ENCODE measurements around the gene TMEM121. TPM values are rescaled to one million over a fixed set of nuclear protein-coding genes. Genes with fewer than 3 reads are reported as not detected.
A peak's percentile ranks its signal among the peaks of the same experiment; 100 is the strongest.

TMEM121 gene
- 5.8 and 6.5 TPM in 2 replicates for total RNA-seq

- DNase-seq (ENCODE audit: low read depth in 2 of 2), result no peak
Measured at GRCh38 chr14:105525861-105526775, at the start of gene TMEM121. TSS of gene TMEM121 (plus strand) at chr14:105526583. CDS start at chr14:105528835, 2,252 bp downstream.

DNA sequence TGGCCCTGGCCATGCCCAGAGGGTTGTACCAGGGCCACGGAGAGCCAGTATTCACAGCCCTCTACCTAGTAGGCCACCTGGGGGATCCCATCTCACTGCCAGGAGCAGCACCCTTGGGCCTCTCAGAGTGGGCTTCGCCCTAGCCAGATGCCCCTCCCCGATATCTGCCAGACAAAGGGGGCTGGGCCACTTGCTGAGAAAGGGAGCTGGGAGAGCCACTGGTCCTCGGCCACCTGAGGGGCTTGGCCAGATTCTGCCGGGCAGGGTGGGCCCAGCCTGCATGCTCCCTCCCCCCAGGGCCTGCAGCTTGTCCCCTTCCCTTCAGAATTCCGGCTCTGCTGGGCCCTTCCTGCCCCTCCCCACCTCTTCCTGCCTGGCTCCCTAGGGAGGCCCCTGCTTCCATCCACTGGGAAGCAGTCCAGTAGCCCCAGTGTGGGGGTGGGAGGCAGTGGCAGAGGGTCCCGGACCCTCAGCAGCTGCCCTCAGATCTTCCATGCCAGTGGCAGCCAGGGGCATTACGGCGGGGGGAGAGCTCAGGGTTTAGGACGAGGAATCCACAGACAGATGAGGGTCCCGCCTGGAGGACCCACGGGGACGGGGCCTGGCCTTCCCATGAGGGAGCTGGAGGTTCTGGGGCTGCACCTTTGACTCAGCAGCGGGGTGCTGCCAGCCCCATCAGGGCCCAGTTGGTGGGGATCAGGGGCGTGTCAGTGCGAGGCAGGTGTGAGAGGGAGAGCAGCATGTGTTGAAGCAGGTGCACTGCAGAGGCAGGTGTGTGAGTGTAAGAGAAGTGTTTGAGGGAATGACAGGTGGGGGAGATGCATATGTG is 49.3 kb upstream of the TMEM121 start:
- DNase-seq (ENCODE audit: low read depth in 2 of 2), result peak; percentile 40 to 69

GRCh38 chr14:105477660-105478397 is 48.6 kb upstream of the TMEM121 start:
- peak in 1 of 2 donors; percentile 59 for DNase-seq (ENCODE audit: low read depth in 2 of 2)

DNA sequence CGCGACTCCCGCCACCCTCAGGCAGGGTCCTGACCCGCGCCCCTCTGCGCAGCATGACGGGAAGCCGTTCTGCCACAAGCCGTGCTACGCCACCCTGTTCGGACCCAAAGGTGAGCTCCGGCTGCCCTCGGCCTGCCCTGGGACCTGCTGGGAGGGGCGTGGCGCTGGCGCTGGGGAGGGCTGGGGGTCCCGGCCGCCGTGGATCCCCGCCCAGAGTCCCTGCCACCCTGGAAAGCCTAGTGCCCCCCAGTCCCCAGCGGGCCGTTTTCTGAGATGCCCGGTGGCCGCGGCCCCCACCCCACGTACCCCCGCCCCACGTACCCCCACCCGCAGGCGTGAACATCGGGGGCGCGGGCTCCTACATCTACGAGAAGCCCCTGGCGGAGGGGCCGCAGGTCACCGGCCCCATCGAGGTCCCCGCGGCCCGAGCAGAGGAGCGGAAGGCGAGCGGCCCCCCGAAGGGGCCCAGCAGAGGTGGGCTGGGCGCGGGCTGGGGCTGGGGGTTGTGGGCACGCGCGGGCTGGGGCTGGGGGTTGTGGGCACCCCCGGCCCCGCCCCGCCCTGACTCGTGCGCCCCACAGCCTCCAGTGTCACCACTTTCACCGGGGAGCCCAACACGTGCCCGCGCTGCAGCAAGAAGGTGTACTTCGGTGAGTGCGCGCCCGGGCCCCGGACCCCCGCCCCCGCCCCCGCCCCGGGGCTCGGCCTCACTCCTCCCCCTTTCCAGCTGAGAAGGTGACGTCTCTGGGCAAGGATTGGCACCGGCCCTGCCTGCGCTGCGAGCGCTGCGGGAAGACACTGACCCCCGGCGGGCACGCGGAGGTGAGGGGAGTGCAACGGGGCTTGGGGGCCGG is 47.8 kb upstream of the TMEM121 start:
- no peak for DNase-seq (ENCODE audit: low read depth in 2 of 2)

- no peak for DNase-seq (ENCODE audit: low read depth in 2 of 2)
Measured at GRCh38 chr14:105479431-105480158, 46.8 kb upstream of the TMEM121 start.

DNA sequence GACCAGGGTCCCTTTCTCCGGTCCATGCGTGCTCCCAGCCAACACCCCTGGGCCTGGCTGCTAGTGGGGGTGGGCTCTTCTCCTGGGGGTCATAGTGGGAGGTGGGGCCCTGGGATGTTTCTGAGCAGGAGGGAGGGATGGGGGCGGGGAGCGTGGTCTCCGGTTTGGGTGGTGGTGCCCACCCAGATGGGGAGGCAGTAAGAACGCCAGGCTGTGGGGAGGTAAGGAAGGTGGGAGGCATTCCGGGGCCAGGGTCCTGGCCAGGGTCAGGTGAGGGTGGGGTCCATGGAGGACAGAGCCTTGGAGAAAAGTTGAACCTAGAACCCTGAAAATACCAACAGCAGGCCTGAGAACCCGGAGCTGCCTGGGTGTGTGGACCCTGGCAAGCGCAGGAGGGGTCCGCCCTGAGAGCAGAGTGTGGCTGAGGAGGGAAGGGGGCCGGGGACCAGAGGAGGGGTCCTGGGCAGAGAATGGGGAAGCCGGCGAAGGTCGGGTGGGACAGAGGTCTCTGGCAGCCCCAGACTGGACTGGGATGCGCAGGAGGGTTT is 46.1 kb upstream of the TMEM121 start:
- no peak for DNase-seq (ENCODE audit: low read depth in 2 of 2)

GRCh38 chr14:105480807-105481801 is 45.3 kb upstream of the TMEM121 start:
- peak; percentile 91 to 92 for DNase-seq (ENCODE audit: low read depth in 2 of 2)

DNA sequence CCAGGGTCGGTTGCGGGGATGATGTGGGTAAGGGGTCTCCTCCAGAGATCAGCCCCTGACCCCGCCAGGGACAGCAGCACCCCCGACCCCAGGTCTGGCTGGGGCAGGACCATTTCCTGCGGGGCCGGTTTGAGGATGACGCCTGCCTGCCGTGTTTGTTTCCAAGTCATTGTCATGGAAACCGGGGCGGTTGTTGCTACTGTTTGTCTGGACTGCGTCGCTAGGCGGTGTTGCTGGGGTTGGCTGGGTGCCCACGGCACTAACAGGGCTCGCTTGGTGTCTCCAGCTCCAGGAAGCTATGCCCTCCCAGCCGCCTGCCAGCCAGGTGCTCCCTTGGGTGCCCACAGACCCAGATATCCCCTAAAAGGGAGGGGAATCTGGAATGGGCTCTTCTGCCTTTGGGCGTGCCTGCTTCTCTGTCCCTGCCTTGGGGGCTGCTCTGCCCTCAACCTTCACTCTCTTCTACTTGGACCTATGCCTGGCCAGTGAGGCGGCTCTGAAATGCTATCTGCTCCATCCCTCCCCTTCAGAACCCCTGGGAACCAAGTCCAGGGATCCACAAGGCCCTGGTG is 44.4 kb upstream of the TMEM121 start:
- DNase-seq (ENCODE audit: low read depth in 2 of 2), result peak; percentile 99

GRCh38 chr14:105482486-105483110 is 43.8 kb upstream of the TMEM121 start:
- DNase-seq (ENCODE audit: low read depth in 2 of 2), result no peak

GRCh38 chr14:105483300-105484068 is 42.9 kb upstream of the TMEM121 start:
- DNase-seq (ENCODE audit: low read depth in 2 of 2), result no peak

GRCh38 chr14:105484069-105484996 is 42.0 kb upstream of the TMEM121 start:
- DNase-seq (ENCODE audit: low read depth in 2 of 2), result peak; percentile 74 to 95

DNA sequence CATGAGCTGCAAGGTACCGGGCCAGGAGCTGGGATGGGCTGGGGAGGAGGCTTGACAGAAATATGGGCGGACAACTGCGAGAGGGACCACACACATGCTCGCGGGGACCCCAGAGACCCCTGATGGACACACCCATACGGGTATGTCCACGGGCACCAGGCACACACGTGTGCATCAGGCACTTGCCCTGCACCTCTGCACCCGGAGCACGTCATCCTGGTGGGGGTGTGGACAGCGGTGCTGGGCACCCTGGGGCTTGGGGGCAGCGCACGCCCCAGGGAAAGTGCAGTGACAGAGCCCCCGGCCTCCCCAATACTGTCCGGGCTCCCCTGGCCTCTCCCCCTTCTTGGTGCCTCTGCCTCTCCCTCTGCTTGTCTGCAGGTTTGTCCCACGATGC is 41.4 kb upstream of the TMEM121 start:
- DNase-seq (ENCODE audit: low read depth in 2 of 2), result no peak

GRCh38 chr14:105485739-105486162 is 40.6 kb upstream of the TMEM121 start:
- DNase-seq (ENCODE audit: low read depth in 2 of 2), result peak; percentile 48 to 73

DNA sequence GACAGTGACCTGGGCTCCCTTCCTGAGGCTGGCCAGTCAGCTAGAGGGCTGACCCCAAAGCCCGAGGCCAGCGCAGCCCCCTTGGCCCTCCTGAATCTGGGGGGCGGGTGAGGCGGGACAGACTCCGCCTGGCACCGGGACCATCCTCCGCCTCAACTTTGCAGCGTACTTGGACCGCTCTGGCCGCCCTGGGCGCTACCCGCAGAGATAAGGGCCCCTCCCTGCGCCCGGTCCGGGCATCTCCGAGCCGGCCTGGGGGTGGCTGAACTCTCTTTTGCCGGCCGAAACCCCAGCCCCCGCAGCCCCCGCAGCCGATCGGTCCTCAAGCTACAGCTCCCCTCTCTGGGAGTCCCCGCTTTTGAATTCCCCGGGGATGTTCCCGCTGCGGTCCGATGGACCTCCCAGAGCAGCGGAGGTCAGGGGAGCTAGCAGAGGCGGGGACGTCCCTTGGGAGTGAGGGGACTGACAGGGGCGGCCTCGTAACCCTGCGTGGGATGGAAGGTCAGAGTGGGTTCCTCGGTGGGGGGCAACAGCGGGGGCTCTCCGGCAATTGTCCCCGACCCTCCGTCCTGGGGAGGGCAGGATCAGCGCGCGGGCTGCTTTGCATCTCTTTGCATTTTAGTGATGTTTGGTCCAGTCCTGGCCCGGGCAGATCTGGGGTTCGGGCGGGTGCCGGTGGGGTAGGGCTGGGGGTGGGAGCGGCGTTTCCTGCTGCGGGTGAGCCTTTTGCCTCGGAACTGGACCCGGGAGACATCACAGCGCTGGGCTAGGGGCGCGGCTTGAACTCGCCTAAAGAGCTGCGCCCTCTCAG is 40.0 kb upstream of the TMEM121 start, which contains the start of gene CRIP1:
Gene CRIP1 (plus strand): TSS at position 724 of the 811 bp plus-strand sequence. CDS start 374 bp downstream, outside the sequence.
- DNase-seq (ENCODE audit: low read depth in 2 of 2), result no peak

Measured in lung microvascular endothelial cell (primary cell).